DND-41 (cell line): ENCODE measurements around the gene RYR2.

ENCODE experiments used
- CTCF ChIP-seq: IDR thresholded peaks from 2 replicates; pipeline ENCODE4 v1.5.1; 2012; ENCODE audit warnings: borderline replicate concordance, low read length, moderate library complexity, mild to moderate bottlenecking; ENCODE audit not compliant: poor library complexity, severe bottlenecking; ENCODE audit errors: extremely low read depth
- EZH2 ChIP-seq: IDR thresholded peaks from 3 replicates; pipeline ENCODE4 v1.6.1; 2012; ENCODE audit warnings: borderline replicate concordance, low read depth, mild to moderate bottlenecking, moderate library complexity, low read length, inconsistent platforms; ENCODE audit not compliant: severe bottlenecking

- TF ChIP-seq CTCF = no peak
- no peak for TF ChIP-seq EZH2
Observed at GRCh38 chr1:237267743-237268142, 225.8 kb downstream of the RYR2 start.
